Ascending aorta (tissue), 2 donors: ENCODE data around the gene PITPNC1. TPM values are rescaled to one million over a fixed set of nuclear protein-coding genes. Genes with fewer than 3 reads are reported as not detected.

ENCODE experiments used
- DNase-seq, 2 donors: peaks; one replicate each; pipeline ENCODE4 v3.0.0-alpha.2; 2019; ENCODE audit warnings: low spot score in 2 of 2
- H3K27ac ChIP-seq, 2 donors: fragments of 200-600 bp; sonication (generic); one replicate each; pipeline ENCODE4 v1.5.1; 2016 to 2017; ENCODE audit warnings: mild to moderate bottlenecking in 1 of 2
- H3K27me3 ChIP-seq: fragments of 200-600 bp; sonication (generic); one replicate; pipeline ENCODE4 v1.5.1; 2017
- H3K36me3 ChIP-seq, 2 donors: fragments of 200-600 bp; sonication (generic); one replicate each; pipeline ENCODE4 v1.5.1; 2016
- H3K4me1 ChIP-seq, 2 donors: fragments of 200-600 bp; sonication (generic); one replicate each; pipeline ENCODE4 v1.5.1; 2016 to 2017; ENCODE audit warnings: mild to moderate bottlenecking in 1 of 2
- H3K4me3 ChIP-seq, 2 donors: fragments of 200-600 bp; sonication (generic); one replicate each; pipeline ENCODE4 v1.5.1; 2016 to 2017; ENCODE audit warnings: mild to moderate bottlenecking in 1 of 2
- H3K9me3 ChIP-seq, 2 donors: fragments of 200-600 bp; sonication (generic); one replicate each; pipeline ENCODE4 v1.5.1; 2016
- CTCF ChIP-seq, 3 experiments: fragments of 200-600 bp in 2 of 3; fragments of 450-650 bp in 1 of 3; sonication (generic) in 2 of 3; IDR thresholded peaks; one replicate each; pipeline ENCODE4 v1.5.1; 2016 to 2019; ENCODE audit warnings: antibody characterized with exemption in 3 of 3, mild to moderate bottlenecking in 1 of 3, moderate library complexity in 1 of 3
- intact Hi-C: fragments of 100-400 bp; cut with DNase I; formaldehyde crosslinking; loops from one replicate; pipeline ENCODE4 v1.15.1; 2023
- total RNA-seq: library from RNA; depleted of rRNA; stranded (reverse); fragments of >200 nt; gene quantifications from one replicate; pipeline ENCODE4 v1.1.0, GENCODE V29; 2016

The PITPNC1 gene
- total RNA-seq, 1 donor from 2014 or later = 10.9 TPM

- no peak overlapping the region for H3K4me3 ChIP-seq
- H3K9me3 ChIP-seq = peaks cover 0 to 5% of the 10 kb centered on the region in 2 donors
- no peaks in the 10 kb centered on the region for H3K36me3 ChIP-seq
- no peak overlapping the region for H3K27ac ChIP-seq
- intact Hi-C loops = no loop called here
- no peak for TF ChIP-seq CTCF (IDR thresholded peaks at IDR 0.05)
- H3K27me3 ChIP-seq = no peaks in the 10 kb centered on the region
- no peaks in the 10 kb centered on the region for H3K4me1 ChIP-seq
- no peak for DNase-seq
Observed at GRCh38 chr17:67411397-67411796, 34.3 kb downstream of the PITPNC1 start.

DNA sequence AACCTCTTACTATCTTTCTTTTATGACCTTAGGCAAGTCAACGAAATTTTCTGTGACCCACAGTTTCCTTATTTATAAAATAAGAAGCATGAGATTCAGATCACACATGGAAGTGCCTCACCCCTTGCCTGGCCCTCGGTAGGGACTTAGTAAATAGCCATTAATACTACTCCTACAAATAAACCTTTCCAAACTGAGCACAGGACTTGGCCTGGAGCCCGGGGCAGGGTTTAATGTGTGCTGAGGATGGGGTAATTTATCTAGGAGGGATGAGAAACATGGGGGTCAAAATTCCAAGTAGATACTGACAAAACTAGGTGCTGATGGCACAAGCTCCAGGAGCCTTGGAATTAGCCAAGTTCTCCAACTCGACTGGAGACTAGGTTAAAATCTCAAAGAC, 35.0 kb downstream of the PITPNC1 start:
- no peak for TF ChIP-seq CTCF (IDR thresholded peaks at IDR 0.05)
- intact Hi-C loops = no loop called here
- no peaks in the 10 kb centered on the region for H3K27me3 ChIP-seq
- H3K4me1 ChIP-seq = no peaks in the 10 kb centered on the region
- no peak for DNase-seq
- H3K9me3 ChIP-seq = peaks cover 0 to 5% of the 10 kb centered on the region in 2 donors
- no peak overlapping the region for H3K27ac ChIP-seq
- no peak overlapping the region for H3K4me3 ChIP-seq
- H3K36me3 ChIP-seq = no peaks in the 10 kb centered on the region

GRCh38 chr17:67412941-67413340, 35.9 kb downstream of the PITPNC1 start:
- no peaks in the 10 kb centered on the region for H3K4me1 ChIP-seq
- no peak for DNase-seq
- H3K36me3 ChIP-seq = no peaks in the 10 kb centered on the region
- H3K27ac ChIP-seq = no peak overlapping the region
- H3K4me3 ChIP-seq = no peak overlapping the region
- intact Hi-C loops = no loop called here
- H3K9me3 ChIP-seq = peaks cover 0 to 5% of the 10 kb centered on the region in 2 donors
- H3K27me3 ChIP-seq = no peaks in the 10 kb centered on the region
- no peak for TF ChIP-seq CTCF (IDR thresholded peaks at IDR 0.05)

GRCh38 chr17:67413388-67413787, 36.3 kb downstream of the PITPNC1 start:
- Histone ChIP-seq H3K4me3 (no peak overlapping the region), H3K4me1 (no peaks in the 10 kb centered on the region), H3K27me3 (no peaks in the 10 kb centered on the region), H3K36me3 (no peaks in the 10 kb centered on the region), H3K9me3 (peaks cover 0 to 5% of the 10 kb centered on the region in 2 donors), H3K27ac (no peak overlapping the region)
- intact Hi-C loops = no loop called here
- no peak for DNase-seq
- TF ChIP-seq CTCF (IDR thresholded peaks at IDR 0.05) = no peak

GRCh38 chr17:67414130-67414529, 37.0 kb downstream of the PITPNC1 start:
- Histone ChIP-seq H3K36me3 (no peaks in the 10 kb centered on the region), H3K4me1 (no peaks in the 10 kb centered on the region), H3K27me3 (no peaks in the 10 kb centered on the region), H3K4me3 (no peak overlapping the region), H3K27ac (no peak overlapping the region), H3K9me3 (peaks cover 0 to 5% of the 10 kb centered on the region in 2 donors)
- intact Hi-C loops = no loop called here
- TF ChIP-seq CTCF (IDR thresholded peaks at IDR 0.05) = no peak
- no peak for DNase-seq

- H3K27ac ChIP-seq = no peak overlapping the region
- no peaks in the 10 kb centered on the region for H3K27me3 ChIP-seq
- TF ChIP-seq CTCF (IDR thresholded peaks at IDR 0.05) = no peak
- H3K36me3 ChIP-seq = no peaks in the 10 kb centered on the region
- intact Hi-C loops = no loop called here
- no peak overlapping the region for H3K4me3 ChIP-seq
- DNase-seq = no peak
- no peaks in the 10 kb centered on the region for H3K4me1 ChIP-seq
- peaks cover 0 to 5% of the 10 kb centered on the region in 2 donors for H3K9me3 ChIP-seq
Observed at GRCh38 chr17:67414559-67414958, 37.5 kb downstream of the PITPNC1 start.
